ENCODE measurements around the gene GPR158.

GRCh38 chr10:25417611-25418010 lies 242.8 kb downstream of the GPR158 start:
- no peak for TF ChIP-seq CTCF (IDR thresholded peaks at IDR 0.05; ENCODE audit: poor library complexity)
- TF ChIP-seq EZH2 (IDR thresholded peaks at IDR 0.05; ENCODE audit: borderline replicate concordance), result no peak

All from hepatocyte (in vitro differentiated cells).